Fibroblast of lung (primary cell): ENCODE results near the gene RSAD1. TPM values are rescaled to one million over a fixed set of nuclear protein-coding genes. Genes with fewer than 3 reads are reported as not detected.

ENCODE experiments used
- DNase-seq, 2 donors: peaks; one replicate each; pipeline versions ENCODE4 v3.0.0 to v3.0.0-alpha.2; 2010; ENCODE audit warnings: low read depth in 2 of 2
- H2AFZ ChIP-seq: 2 replicates; pipeline ENCODE4 v1.5.1; 2012; ENCODE audit warnings: low read length, control low read depth, inconsistent platforms
- H3K27ac ChIP-seq: 2 replicates; pipeline ENCODE4 v1.5.1; 2011; ENCODE audit warnings: low read length, control low read depth; ENCODE audit not compliant: insufficient read depth
- H3K27me3 ChIP-seq: 2 replicates; pipeline ENCODE4 v1.5.1; 2011; ENCODE audit warnings: mild to moderate bottlenecking, low read length; ENCODE audit not compliant: control insufficient read depth, insufficient read depth
- H3K36me3 ChIP-seq: 2 replicates; pipeline ENCODE4 v1.5.1; 2011; ENCODE audit warnings: low read length; ENCODE audit not compliant: control insufficient read depth, insufficient read depth
- H3K4me1 ChIP-seq: 2 replicates; pipeline ENCODE4 v1.5.1; 2011; ENCODE audit warnings: low read length; ENCODE audit not compliant: control insufficient read depth, insufficient read depth; ENCODE audit errors: extremely low read depth
- H3K4me2 ChIP-seq: 2 replicates; pipeline ENCODE4 v1.5.1; 2011; ENCODE audit warnings: low read length, control low read depth; ENCODE audit not compliant: insufficient read depth; ENCODE audit errors: extremely low read depth
- H3K4me3 ChIP-seq, 4 experiments: fragments of 200-600 bp in 1 of 4; sonication (generic) in 1 of 4; replicated peaks in 1 of 4; 2 replicates each; pipeline ENCODE4 v1.5.1; 2011 to 2016; ENCODE audit warnings: low read length in 4 of 4, low read depth in 3 of 4, mild to moderate bottlenecking in 3 of 4, control low read depth in 2 of 4, inconsistent platforms in 1 of 4, mixed read lengths in 1 of 4; ENCODE audit not compliant: insufficient read depth in 1 of 4; ENCODE audit errors: control extremely low read depth in 1 of 4
- H3K79me2 ChIP-seq: 2 replicates; pipeline ENCODE4 v1.5.1; 2012; ENCODE audit warnings: mild to moderate bottlenecking, low read length, inconsistent platforms; ENCODE audit not compliant: control insufficient read depth, insufficient read depth
- H3K9ac ChIP-seq: 2 replicates; pipeline ENCODE4 v1.5.1; 2011; ENCODE audit warnings: mild to moderate bottlenecking, low read length, control low read depth; ENCODE audit not compliant: insufficient read depth
- H3K9me3 ChIP-seq: 2 replicates; pipeline ENCODE4 v1.5.1; 2012; ENCODE audit warnings: low read depth, low read length; ENCODE audit not compliant: control insufficient read depth, insufficient read depth
- H4K20me1 ChIP-seq: 2 replicates; pipeline ENCODE4 v1.5.1; 2011; ENCODE audit warnings: low read length; ENCODE audit not compliant: control insufficient read depth, insufficient read depth; ENCODE audit errors: extremely low read depth
- CTCF ChIP-seq, 2 donors: IDR thresholded peaks in 1 of 2; conservative IDR thresholded peaks in 1 of 2; 1 replicate in 1 of 2; 2 replicates in 1 of 2; pipeline ENCODE4 v1.5.1; 2011 to 2012; ENCODE audit warnings: low read length in 2 of 2, control low read depth in 1 of 2, inconsistent platforms in 1 of 2, low read depth in 1 of 2, mild to moderate bottlenecking in 1 of 2
- EZH2 ChIP-seq: IDR thresholded peaks from 2 replicates; pipeline ENCODE4 v1.5.1; 2012; ENCODE audit warnings: low read length, control low read depth, mild to moderate bottlenecking; ENCODE audit errors: missing control alignments
- polyA plus RNA-seq, 2 donors: library from polyadenylated mRNA; depleted of rRNA in 1 of 2; stranded (reverse) in 1 of 2; unstranded in 1 of 2; fragments of >200 nt; gene quantifications; 2 replicates each; pipeline ENCODE4 v1.2.1, GENCODE V29; 2011 to 2012; ENCODE audit warnings: missing spikeins in 1 of 2
- total RNA-seq: library from RNA; depleted of rRNA; stranded (reverse); fragments of >200 nt; gene quantifications from 2 replicates; pipeline ENCODE4 v1.2.1, GENCODE V29; 2014

Gene RSAD1
- total and polyA plus RNA-seq, 2 donors (not counting 1 experiment from before 2014, with no cell fraction given), result 12.5 to 28.4 TPM

DNA sequence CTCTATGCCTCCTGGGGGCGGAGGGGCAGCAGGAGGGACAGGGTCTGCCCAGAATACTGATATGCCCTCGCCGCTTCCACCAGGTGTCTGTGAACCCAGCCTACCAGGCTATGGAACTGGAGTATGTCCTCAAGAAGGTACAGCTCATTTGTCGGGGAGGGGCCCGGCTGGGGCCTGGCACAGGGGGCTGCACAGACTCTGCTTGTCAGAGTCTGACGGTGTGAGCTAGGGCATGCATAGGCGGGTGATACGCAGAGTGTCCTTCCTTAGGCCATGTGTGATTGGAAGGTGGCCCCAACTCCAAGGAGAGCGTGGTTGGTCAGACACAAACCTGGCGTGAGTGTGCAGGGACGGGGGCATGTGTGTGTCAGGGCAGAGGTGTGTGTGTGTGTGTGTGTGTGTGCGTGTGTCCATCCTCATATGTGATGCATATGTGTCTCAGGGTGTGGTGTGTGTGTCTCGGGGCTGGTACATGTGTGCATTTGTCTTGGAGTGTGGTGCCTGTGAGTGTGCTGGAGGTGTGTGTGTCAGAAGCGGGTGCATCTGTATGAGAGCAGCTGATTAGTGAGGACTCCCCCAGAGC lies 17.0 kb upstream of the RSAD1 start:
- no peak overlapping the region for H3K9ac ChIP-seq
- H3K4me1 ChIP-seq, result no peaks in the 10 kb centered on the region
- H3K4me2 ChIP-seq, result no peak overlapping the region
- peaks cover under 1% of the 10 kb centered on the region for H3K27me3 ChIP-seq
- no peak for DNase-seq
- H4K20me1 ChIP-seq, result no peaks in the 10 kb centered on the region
- no peaks in the 10 kb centered on the region for H3K79me2 ChIP-seq
- no peaks in the 10 kb centered on the region for H3K9me3 ChIP-seq
- H3K27ac ChIP-seq, result no peak overlapping the region
- TF ChIP-seq CTCF (conservative IDR thresholded peaks at IDR 0.05 in 1 of 2, IDR thresholded peaks at IDR 0.05 in 1 of 2; ENCODE audit: low read depth in 1 of 2, low read length in 2 of 2), result no peak
- no peak for TF ChIP-seq EZH2
- no peak overlapping the region for H3K4me3 ChIP-seq
- no peak overlapping the region for H2AFZ ChIP-seq
- no peaks in the 10 kb centered on the region for H3K36me3 ChIP-seq

GRCh38 chr17:50462446-50462845 lies 16.2 kb upstream of the RSAD1 start:
- no peak overlapping the region for H3K4me2 ChIP-seq
- TF ChIP-seq CTCF (conservative IDR thresholded peaks at IDR 0.05 in 1 of 2, IDR thresholded peaks at IDR 0.05 in 1 of 2; ENCODE audit: low read depth in 1 of 2, low read length in 2 of 2), result no peak
- no peak for TF ChIP-seq EZH2
- no peaks in the 10 kb centered on the region for H3K4me1 ChIP-seq
- H3K36me3 ChIP-seq, result no peaks in the 10 kb centered on the region
- no peak overlapping the region for H2AFZ ChIP-seq
- no peak overlapping the region for H3K9ac ChIP-seq
- no peak for DNase-seq
- H4K20me1 ChIP-seq, result no peaks in the 10 kb centered on the region
- no peak overlapping the region for H3K27ac ChIP-seq
- no peaks in the 10 kb centered on the region for H3K9me3 ChIP-seq
- H3K27me3 ChIP-seq, result peaks cover 5% of the 10 kb centered on the region
- no peaks in the 10 kb centered on the region for H3K79me2 ChIP-seq
- no peak overlapping the region for H3K4me3 ChIP-seq

DNA sequence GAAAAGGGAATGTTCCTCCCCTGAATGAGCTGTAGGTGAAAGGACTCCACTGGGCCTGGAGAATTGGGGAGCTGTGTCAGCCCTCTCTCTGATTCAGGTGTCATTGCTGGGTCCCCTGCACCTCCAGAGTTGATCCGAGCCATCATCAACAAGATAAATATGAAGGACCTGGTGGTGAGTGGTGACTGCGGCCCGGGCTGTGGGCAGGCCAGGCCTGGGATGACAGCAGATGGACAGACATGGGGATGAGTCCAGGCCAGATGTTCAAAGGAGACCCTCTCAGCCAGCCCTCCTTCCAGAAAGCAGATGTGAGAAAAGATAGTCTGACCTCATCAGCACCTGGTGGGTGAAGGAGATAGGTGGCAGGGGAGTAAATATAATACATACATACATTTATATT lies 14.5 kb upstream of the RSAD1 start:
- no peak overlapping the region for H3K9ac ChIP-seq
- peaks cover 19% of the 10 kb centered on the region for H3K27me3 ChIP-seq
- H3K4me2 ChIP-seq, result no peak overlapping the region
- no peaks in the 10 kb centered on the region for H4K20me1 ChIP-seq
- no peak overlapping the region for H2AFZ ChIP-seq
- TF ChIP-seq CTCF (conservative IDR thresholded peaks at IDR 0.05 in 1 of 2, IDR thresholded peaks at IDR 0.05 in 1 of 2; ENCODE audit: low read depth in 1 of 2, low read length in 2 of 2), result no peak
- no peak for TF ChIP-seq EZH2
- H3K9me3 ChIP-seq, result no peaks in the 10 kb centered on the region
- no peak overlapping the region for H3K27ac ChIP-seq
- H3K36me3 ChIP-seq, result no peaks in the 10 kb centered on the region
- H3K4me1 ChIP-seq, result no peaks in the 10 kb centered on the region
- no peak overlapping the region for H3K4me3 ChIP-seq
- H3K79me2 ChIP-seq, result no peaks in the 10 kb centered on the region
- DNase-seq, result no peak
